ENCODE results near the gene LARGE2. TPM values are rescaled to one million over a fixed set of nuclear protein-coding genes. Genes with fewer than 3 reads are reported as not detected.

LARGE2 gene
- total and polyA plus RNA-seq, 2 experiments from 2014 or later: 89.8 to 107 TPM

DNA sequence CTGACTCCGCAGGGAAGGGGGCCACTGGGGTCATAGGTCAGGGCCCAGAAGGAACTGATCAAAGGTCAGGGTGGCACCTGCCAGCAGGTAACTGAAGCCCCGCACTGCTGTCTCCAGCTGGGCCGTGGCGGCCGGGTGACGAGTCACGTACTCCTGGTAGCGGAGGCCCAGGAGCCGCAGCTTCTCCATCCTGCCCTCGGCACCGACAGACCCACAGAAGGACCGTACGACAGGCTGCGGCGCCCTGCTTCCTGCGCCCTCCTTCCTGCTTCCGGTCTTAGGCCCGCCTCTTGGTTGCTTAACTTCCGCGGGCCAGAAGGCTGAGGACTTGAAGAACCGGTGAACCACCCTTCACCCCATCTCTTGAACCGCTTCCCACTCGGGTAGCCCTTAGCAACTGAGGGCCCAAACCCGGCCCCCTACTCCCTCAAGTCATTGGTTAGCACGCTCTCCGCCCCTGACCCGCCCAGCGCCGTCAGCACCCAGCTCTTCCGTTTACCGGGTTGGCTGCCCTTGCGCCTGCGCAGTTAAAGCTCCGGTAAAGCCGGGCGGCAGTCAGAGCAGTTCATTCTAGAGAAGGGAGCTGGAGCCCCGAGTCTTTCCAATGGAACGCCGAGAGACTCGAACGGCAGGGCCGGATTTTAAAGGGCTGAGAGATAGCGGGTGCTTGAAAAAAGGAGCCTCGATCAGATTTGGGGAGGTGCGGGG, 4.7 kb upstream of the LARGE2 start, which contains the start of gene PEX16 (continued):
- TF ChIP-seq, protein P1, sequence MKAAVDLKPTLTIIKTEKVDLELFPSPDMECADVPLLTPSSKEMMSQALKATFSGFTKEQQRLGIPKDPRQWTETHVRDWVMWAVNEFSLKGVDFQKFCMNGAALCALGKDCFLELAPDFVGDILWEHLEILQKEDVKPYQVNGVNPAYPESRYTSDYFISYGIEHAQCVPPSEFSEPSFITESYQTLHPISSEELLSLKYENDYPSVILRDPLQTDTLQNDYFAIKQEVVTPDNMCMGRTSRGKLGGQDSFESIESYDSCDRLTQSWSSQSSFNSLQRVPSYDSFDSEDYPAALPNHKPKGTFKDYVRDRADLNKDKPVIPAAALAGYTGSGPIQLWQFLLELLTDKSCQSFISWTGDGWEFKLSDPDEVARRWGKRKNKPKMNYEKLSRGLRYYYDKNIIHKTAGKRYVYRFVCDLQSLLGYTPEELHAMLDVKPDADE (IDR thresholded peaks at IDR 0.05): peak; percentile 58; the same call in 1 of the 2 replicates

GRCh38 chr11:45918331-45918941, 4.0 kb upstream of the LARGE2 start:
- Histone ChIP-seq H3K9me2 (ENCODE audit: insufficient read depth) (no peaks in the 10 kb centered on the region), H2AFZ (peak overlapping the region; percentile 93), H3K36me3 (ENCODE audit: insufficient read depth) (no peaks in the 10 kb centered on the region), H3K79me2 (replicated peaks; ENCODE audit: insufficient read depth) (peaks cover 12% of the 10 kb centered on the region), H3F3A (replicated peaks; ENCODE audit: low read depth) (peaks cover 23% of the 10 kb centered on the region), H3K4me2 (peak overlapping the region; percentile 93), H4K20me1 (replicated peaks; ENCODE audit: insufficient read depth) (no peaks in the 10 kb centered on the region; the same call in none of the 2 replicates), H3K4me3 (peak overlapping the region; percentile 95), H3K4me1 (ENCODE audit: insufficient read depth) (peaks cover 34% of the 10 kb centered on the region), H3K27ac (ENCODE audit: low read depth) (peak overlapping the region; percentile 73), H3K27me3 (ENCODE audit: insufficient read depth) (peaks cover 9% of the 10 kb centered on the region; the same call in 1 of the 2 replicates)
- ATAC-seq (peak; percentile 38), DNase-seq (ENCODE audit: low spot score) (peak; percentile 82)
- Mint-ChIP-seq H3K4me3 (peak overlapping the region; percentile 96), H3K9me3 (no peaks in the 10 kb centered on the region), H3K27me3 (ENCODE audit: insufficient read depth, low read depth, poor library complexity) (peaks cover 35% of the 10 kb centered on the region), H3K36me3 (ENCODE audit: low read depth) (peaks cover 3% of the 10 kb centered on the region; the same call in 1 of the 3 replicates), H3K27ac (peak overlapping the region; percentile 97), H3K4me1 (peaks cover 27% of the 10 kb centered on the region)
- TF ChIP-seq, protein P2, sequence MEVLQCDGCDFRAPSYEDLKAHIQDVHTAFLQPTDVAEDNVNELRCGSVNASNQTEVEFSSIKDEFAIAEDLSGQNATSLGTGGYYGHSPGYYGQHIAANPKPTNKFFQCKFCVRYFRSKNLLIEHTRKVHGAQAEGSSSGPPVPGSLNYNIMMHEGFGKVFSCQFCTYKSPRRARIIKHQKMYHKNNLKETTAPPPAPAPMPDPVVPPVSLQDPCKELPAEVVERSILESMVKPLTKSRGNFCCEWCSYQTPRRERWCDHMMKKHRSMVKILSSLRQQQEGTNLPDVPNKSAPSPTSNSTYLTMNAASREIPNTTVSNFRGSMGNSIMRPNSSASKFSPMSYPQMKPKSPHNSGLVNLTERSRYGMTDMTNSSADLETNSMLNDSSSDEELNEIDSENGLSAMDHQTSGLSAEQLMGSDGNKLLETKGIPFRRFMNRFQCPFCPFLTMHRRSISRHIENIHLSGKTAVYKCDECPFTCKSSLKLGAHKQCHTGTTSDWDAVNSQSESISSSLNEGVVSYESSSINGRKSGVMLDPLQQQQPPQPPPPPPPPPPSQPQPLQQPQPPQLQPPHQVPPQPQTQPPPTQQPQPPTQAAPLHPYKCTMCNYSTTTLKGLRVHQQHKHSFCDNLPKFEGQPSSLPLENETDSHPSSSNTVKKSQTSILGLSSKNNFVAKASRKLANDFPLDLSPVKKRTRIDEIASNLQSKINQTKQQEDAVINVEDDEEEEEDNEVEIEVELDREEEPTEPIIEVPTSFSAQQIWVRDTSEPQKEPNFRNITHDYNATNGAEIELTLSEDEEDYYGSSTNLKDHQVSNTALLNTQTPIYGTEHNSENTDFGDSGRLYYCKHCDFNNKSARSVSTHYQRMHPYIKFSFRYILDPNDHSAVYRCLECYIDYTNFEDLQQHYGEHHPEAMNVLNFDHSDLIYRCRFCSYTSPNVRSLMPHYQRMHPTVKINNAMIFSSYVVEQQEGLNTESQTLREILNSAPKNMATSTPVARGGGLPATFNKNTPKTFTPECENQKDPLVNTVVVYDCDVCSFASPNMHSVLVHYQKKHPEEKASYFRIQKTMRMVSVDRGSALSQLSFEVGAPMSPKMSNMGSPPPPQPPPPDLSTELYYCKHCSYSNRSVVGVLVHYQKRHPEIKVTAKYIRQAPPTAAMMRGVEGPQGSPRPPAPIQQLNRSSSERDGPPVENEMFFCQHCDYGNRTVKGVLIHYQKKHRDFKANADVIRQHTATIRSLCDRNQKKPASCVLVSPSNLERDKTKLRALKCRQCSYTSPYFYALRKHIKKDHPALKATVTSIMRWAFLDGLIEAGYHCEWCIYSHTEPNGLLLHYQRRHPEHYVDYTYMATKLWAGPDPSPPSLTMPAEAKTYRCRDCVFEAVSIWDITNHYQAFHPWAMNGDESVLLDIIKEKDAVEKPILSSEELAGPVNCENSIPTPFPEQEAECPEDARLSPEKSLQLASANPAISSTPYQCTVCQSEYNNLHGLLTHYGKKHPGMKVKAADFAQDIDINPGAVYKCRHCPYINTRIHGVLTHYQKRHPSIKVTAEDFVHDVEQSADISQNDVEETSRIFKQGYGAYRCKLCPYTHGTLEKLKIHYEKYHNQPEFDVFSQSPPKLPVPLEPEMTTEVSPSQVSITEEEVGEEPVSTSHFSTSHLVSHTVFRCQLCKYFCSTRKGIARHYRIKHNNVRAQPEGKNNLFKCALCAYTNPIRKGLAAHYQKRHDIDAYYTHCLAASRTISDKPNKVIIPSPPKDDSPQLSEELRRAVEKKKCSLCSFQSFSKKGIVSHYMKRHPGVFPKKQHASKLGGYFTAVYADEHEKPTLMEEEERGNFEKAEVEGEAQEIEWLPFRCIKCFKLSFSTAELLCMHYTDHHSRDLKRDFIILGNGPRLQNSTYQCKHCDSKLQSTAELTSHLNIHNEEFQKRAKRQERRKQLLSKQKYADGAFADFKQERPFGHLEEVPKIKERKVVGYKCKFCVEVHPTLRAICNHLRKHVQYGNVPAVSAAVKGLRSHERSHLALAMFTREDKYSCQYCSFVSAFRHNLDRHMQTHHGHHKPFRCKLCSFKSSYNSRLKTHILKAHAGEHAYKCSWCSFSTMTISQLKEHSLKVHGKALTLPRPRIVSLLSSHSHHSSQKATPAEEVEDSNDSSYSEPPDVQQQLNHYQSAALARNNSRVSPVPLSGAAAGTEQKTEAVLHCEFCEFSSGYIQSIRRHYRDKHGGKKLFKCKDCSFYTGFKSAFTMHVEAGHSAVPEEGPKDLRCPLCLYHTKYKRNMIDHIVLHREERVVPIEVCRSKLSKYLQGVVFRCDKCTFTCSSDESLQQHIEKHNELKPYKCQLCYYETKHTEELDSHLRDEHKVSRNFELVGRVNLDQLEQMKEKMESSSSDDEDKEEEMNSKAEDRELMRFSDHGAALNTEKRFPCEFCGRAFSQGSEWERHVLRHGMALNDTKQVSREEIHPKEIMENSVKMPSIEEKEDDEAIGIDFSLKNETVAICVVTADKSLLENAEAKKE (CRISPR knock-in tag; IDR thresholded peaks at IDR 0.05): no peak
- TF ChIP-seq POLR2AphosphoS5 (IDR thresholded peaks at IDR 0.05; ENCODE audit: low read depth) (peak; percentile 93), EZH2phosphoT487 (IDR thresholded peaks at IDR 0.05; ENCODE audit: unreplicated experiment) (no peak), REST (IDR thresholded peaks at IDR 0.05; ENCODE audit: unreplicated experiment) (no peak), STAT1 (IDR thresholded peaks at IDR 0.05; ENCODE audit: unreplicated experiment) (no peak)
- TF ChIP-seq, protein P1 (IDR thresholded peaks at IDR 0.05): 0 out of 2 replicates have a peak, but pooled peaks have one; percentile 3
